ENCODE results near the gene RABGAP1L.
"Not testable (repeated sequence)": the region's sequence is repeated elsewhere in the genome, so short reads cannot be mapped to it uniquely, and the experiment has no call there.

Gene RABGAP1L

GRCh38 chr1:174136714-174137113 lies 22.6 kb upstream of the RABGAP1L start:
- in situ Hi-C loops (cut with MboI; ENCODE audit: low pct_unique_long_range_greater_than_20kb, low sequenced_read_pairs, unreplicated experiment) = no loop called here
- no peak for TF ChIP-seq CTCF (IDR thresholded peaks at IDR 0.05; ENCODE audit: extremely low read depth, insufficient read depth, missing control alignments)
- DNase-seq (ENCODE audit: low spot score) = no peak

GRCh38 chr1:174142836-174143235 lies 16.5 kb upstream of the RABGAP1L start:
- in situ Hi-C loops (cut with MboI; ENCODE audit: low pct_unique_long_range_greater_than_20kb, low sequenced_read_pairs, unreplicated experiment) = no loop called here
- no peak for TF ChIP-seq CTCF (IDR thresholded peaks at IDR 0.05; ENCODE audit: extremely low read depth, insufficient read depth, missing control alignments)
- no peak for DNase-seq (ENCODE audit: low spot score)

- in situ Hi-C loops (cut with MboI; ENCODE audit: low pct_unique_long_range_greater_than_20kb, low sequenced_read_pairs, unreplicated experiment); DNase-seq (ENCODE audit: low spot score): not testable (repeated sequence)
These were observed 15.5 kb upstream of the RABGAP1L start for GRCh38 chr1:174143727-174144396.

- peak; percentile 5 for TF ChIP-seq CTCF (IDR thresholded peaks at IDR 0.05; ENCODE audit: extremely low read depth, insufficient read depth, missing control alignments)
- DNase-seq (ENCODE audit: low spot score); in situ Hi-C loops (cut with MboI; ENCODE audit: low pct_unique_long_range_greater_than_20kb, low sequenced_read_pairs, unreplicated experiment): not testable (repeated sequence)
These were observed 14.9 kb upstream of the RABGAP1L start for GRCh38 chr1:174144397-174144783.

- no peak for TF ChIP-seq CTCF (IDR thresholded peaks at IDR 0.05; ENCODE audit: extremely low read depth, insufficient read depth, missing control alignments)
- in situ Hi-C loops (cut with MboI; ENCODE audit: low pct_unique_long_range_greater_than_20kb, low sequenced_read_pairs, unreplicated experiment) = no loop called here
- no peak for DNase-seq (ENCODE audit: low spot score)
These were observed 10.1 kb upstream of the RABGAP1L start for GRCh38 chr1:174149216-174149615.

- TF ChIP-seq CTCF (IDR thresholded peaks at IDR 0.05; ENCODE audit: extremely low read depth, insufficient read depth, missing control alignments) = no peak
- DNase-seq (ENCODE audit: low spot score) = no peak
- in situ Hi-C loops (cut with MboI; ENCODE audit: low pct_unique_long_range_greater_than_20kb, low sequenced_read_pairs, unreplicated experiment) = no loop called here
These were observed 8.8 kb upstream of the RABGAP1L start for GRCh38 chr1:174150499-174150898.

- no peak for DNase-seq (ENCODE audit: low spot score)
- in situ Hi-C loops (cut with MboI; ENCODE audit: low pct_unique_long_range_greater_than_20kb, low sequenced_read_pairs, unreplicated experiment) = no loop called here
- no peak for TF ChIP-seq CTCF (IDR thresholded peaks at IDR 0.05; ENCODE audit: extremely low read depth, insufficient read depth, missing control alignments)
These were observed 6.9 kb upstream of the RABGAP1L start for GRCh38 chr1:174152427-174152826.
